Rectal smooth muscle tissue (tissue), 1 donor: ENCODE measurements around the gene DENND1A.
A peak's percentile ranks its signal among the peaks of the same experiment; 100 is the strongest.

Source experiments
- H3K27ac ChIP-seq: one replicate; pipeline ENCODE4 v1.7.0; 2013; ENCODE audit warnings: low read depth, low read length, inconsistent platforms
- H3K27me3 ChIP-seq: one replicate; pipeline ENCODE4 v1.7.0; 2013; ENCODE audit warnings: low read length; ENCODE audit not compliant: control insufficient read depth, insufficient read depth
- H3K36me3 ChIP-seq: one replicate; pipeline ENCODE4 v1.7.0; 2013; ENCODE audit warnings: low read length; ENCODE audit not compliant: control insufficient read depth, insufficient read depth
- H3K4me1 ChIP-seq: one replicate; pipeline ENCODE4 v1.7.0; 2013; ENCODE audit warnings: low read length; ENCODE audit not compliant: control insufficient read depth, insufficient read depth
- H3K4me3 ChIP-seq: one replicate; pipeline ENCODE4 v1.7.0; 2013; ENCODE audit warnings: low read length
- H3K9ac ChIP-seq: one replicate; pipeline ENCODE4 v1.7.0; 2013; ENCODE audit warnings: low read length

The DENND1A gene

DNA sequence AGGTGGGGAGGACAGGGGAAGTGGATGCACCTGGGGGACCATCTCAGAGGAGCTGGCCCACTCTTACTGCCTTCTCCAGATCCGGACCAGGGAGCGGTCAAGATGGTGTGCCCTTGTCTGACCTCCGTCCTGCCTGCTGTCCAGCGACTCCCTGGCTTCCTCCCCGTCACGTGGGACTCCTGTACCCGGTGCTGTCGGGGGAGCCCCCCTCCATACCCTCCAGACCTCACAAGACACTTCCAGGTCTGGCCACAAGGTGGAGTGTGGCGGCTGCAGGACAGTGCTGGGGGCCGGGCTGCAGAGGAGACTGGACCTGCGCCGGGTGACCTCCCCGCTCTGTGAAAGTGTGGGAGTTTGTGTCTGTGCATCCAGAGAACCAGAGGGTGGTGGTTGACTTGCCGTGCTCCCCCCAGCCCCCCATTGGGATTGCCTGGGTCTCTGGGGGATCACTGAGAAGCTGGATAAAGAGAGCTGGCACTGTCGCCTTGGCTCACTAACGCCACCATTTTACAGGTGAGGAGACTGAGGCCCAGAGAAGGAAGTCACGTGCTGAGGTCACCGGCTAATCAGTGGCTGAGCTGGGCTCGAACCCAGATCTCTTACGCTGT, 575.8 kb downstream of the DENND1A start:
- Histone ChIP-seq H3K9ac (no peak overlapping the region), H3K4me3 (no peak overlapping the region), H3K4me1 (no peaks in the 10 kb centered on the region), H3K27ac (no peak overlapping the region), H3K27me3 (no peaks in the 10 kb centered on the region), H3K36me3 (no peaks in the 10 kb centered on the region)

GRCh38 chr9:123353041-123353440, 576.9 kb downstream of the DENND1A start:
- Histone ChIP-seq H3K27me3 (no peaks in the 10 kb centered on the region), H3K36me3 (no peaks in the 10 kb centered on the region), H3K4me3 (no peak overlapping the region), H3K27ac (no peak overlapping the region), H3K4me1 (no peaks in the 10 kb centered on the region), H3K9ac (no peak overlapping the region)

GRCh38 chr9:123350590-123351310, 579.2 kb downstream of the DENND1A start:
- Histone ChIP-seq H3K4me1 (peaks cover 6% of the 10 kb centered on the region), H3K4me3 (no peak overlapping the region), H3K9ac (no peak overlapping the region), H3K27ac (no peak overlapping the region), H3K36me3 (no peaks in the 10 kb centered on the region), H3K27me3 (no peaks in the 10 kb centered on the region)

DNA sequence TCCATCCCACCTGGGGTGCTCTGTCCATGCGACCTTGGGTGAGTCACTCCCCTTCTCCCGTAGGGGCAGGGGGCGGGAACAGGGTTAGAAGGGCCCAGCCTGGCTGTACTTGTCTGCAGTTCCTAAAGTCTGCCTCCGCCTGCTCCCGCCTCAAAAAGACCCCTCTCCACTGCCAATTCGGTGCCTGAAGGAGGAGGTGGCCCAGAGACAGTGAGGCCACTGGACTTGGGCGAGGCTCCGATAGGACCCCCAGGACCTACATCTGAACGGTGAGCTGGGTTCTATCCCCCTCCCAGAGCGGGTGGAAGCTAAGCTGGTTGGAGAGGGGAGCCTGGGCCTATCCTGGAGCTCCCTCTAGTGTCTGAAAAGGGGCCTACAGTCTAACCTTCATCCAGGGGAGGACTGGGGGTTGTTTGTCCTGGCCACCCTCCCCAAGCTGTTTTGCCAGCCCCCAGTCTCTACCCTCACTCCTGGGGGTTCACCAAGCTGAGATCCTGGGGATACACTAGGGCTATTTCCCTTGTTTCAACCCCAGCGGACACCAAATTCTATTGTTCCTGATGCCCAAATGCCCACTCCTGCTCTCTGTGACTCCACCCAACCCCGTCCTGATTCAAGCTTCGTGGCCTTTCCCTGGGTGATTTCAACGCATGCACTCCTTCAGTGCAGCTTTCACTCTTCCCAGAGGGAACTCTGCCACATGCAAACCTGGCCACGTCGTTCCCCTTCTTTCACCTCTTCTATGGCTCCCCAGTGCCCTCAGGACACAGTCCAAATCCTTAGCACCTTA, 580.0 kb downstream of the DENND1A start:
- no peak overlapping the region for H3K27ac ChIP-seq
- H3K9ac ChIP-seq, result no peak overlapping the region
- no peaks in the 10 kb centered on the region for H3K27me3 ChIP-seq
- no peaks in the 10 kb centered on the region for H3K36me3 ChIP-seq
- H3K4me3 ChIP-seq, result no peak overlapping the region
- peaks cover 10% of the 10 kb centered on the region for H3K4me1 ChIP-seq

- Histone ChIP-seq H3K27ac (no peak overlapping the region), H3K4me1 (peaks cover 10% of the 10 kb centered on the region), H3K9ac (no peak overlapping the region), H3K4me3 (no peak overlapping the region), H3K27me3 (no peaks in the 10 kb centered on the region), H3K36me3 (no peaks in the 10 kb centered on the region)
Measured at GRCh38 chr9:123349033-123349432, 580.9 kb downstream of the DENND1A start.

DNA sequence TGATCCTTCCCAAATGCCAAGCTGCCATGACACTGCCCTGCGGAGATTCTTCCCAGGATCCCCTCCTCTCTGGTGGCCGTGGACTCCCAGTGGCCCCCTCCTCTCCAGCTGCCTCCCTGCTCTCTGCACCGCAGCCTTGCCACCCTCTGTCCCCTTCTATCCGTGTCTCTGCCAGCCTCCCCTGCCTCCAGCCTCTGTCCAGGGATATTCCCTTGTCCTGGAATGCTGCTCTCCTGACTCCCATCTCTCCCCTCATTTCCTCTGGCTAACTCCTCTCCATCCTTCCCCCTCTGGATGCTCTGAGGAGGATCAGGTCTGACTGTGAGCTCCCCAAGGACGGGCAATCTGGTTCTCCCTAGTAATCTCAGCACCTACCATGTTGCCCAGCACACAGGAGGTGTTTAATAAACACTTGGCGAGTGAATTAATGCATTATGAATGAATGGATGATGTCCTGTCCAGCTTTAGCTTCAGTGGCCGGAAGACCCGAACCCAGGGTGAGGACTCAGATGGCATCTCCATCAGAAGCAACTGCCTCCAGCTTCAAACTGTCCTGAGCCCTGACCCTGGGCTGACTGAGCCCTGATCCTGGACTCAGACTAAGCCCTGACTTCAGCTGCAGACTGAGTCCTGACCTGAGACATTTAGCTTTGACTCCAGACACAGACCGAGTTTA, 581.5 kb downstream of the DENND1A start:
- Histone ChIP-seq H3K4me1 (peaks cover 10% of the 10 kb centered on the region), H3K4me3 (no peak overlapping the region), H3K36me3 (no peaks in the 10 kb centered on the region), H3K9ac (no peak overlapping the region), H3K27ac (no peak overlapping the region), H3K27me3 (no peaks in the 10 kb centered on the region)

- no peaks in the 10 kb centered on the region for H3K36me3 ChIP-seq
- no peak overlapping the region for H3K9ac ChIP-seq
- H3K4me1 ChIP-seq, result peaks cover 10% of the 10 kb centered on the region
- no peaks in the 10 kb centered on the region for H3K27me3 ChIP-seq
- H3K27ac ChIP-seq, result no peak overlapping the region
- H3K4me3 ChIP-seq, result no peak overlapping the region
Measured at GRCh38 chr9:123347289-123348060, 582.5 kb downstream of the DENND1A start.

DNA sequence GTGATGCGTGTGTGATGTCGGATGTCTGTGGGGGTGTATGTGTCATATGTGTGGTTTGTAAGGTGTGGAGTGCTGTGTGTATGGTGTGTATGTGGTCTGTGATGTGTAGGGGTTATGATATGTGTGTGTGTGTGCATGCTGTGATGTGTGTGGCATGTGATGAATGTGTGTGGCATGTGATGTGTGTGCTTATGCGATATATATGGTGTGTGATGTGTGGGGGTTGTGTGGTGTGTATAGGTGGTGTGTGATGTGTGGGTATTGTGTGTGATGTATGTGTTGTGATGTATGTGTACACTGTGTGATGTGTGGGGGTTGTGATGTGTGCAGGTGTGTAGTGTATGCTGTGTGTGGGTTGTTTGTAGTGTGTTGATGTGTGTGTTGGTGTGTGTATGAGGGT, 583.1 kb downstream of the DENND1A start:
- Histone ChIP-seq H3K9ac (no peak overlapping the region), H3K27ac (no peak overlapping the region), H3K4me1 (peaks cover 10% of the 10 kb centered on the region), H3K4me3 (no peak overlapping the region), H3K27me3 (no peaks in the 10 kb centered on the region), H3K36me3 (no peaks in the 10 kb centered on the region)

- peak overlapping the region; percentile 55 for H3K27ac ChIP-seq
- H3K4me1 ChIP-seq, result peaks cover 10% of the 10 kb centered on the region
- no peak overlapping the region for H3K9ac ChIP-seq
- no peaks in the 10 kb centered on the region for H3K36me3 ChIP-seq
- no peaks in the 10 kb centered on the region for H3K27me3 ChIP-seq
- no peak overlapping the region for H3K4me3 ChIP-seq
Measured at GRCh38 chr9:123346026-123346425, 583.9 kb downstream of the DENND1A start.

- no peak overlapping the region for H3K9ac ChIP-seq
- peak overlapping the region; percentile 55 for H3K27ac ChIP-seq
- H3K4me3 ChIP-seq, result no peak overlapping the region
- H3K27me3 ChIP-seq, result no peaks in the 10 kb centered on the region
- H3K36me3 ChIP-seq, result no peaks in the 10 kb centered on the region
- peaks cover 10% of the 10 kb centered on the region for H3K4me1 ChIP-seq
Measured at GRCh38 chr9:123345567-123345955, 584.4 kb downstream of the DENND1A start.

- H3K27ac ChIP-seq, result no peak overlapping the region
- no peaks in the 10 kb centered on the region for H3K27me3 ChIP-seq
- H3K4me3 ChIP-seq, result no peak overlapping the region
Measured at GRCh38 chr9:123344192-123344949, 585.6 kb downstream of the DENND1A start.

More at GRCh38 chr9:123344192-123344949, 585.6 kb downstream of the DENND1A start:
- H3K4me1 ChIP-seq, result peaks cover 16% of the 10 kb centered on the region
- no peak overlapping the region for H3K9ac ChIP-seq
- no peaks in the 10 kb centered on the region for H3K36me3 ChIP-seq
